ENCODE measurements around the gene LRRFIP2. TPM values are rescaled to one million over a fixed set of nuclear protein-coding genes. Genes with fewer than 3 reads are reported as not detected.
A peak's percentile ranks its signal among the peaks of the same experiment; 100 is the strongest.

The LRRFIP2 gene
- total RNA-seq, 1 donor from 2014 or later = 40.0 TPM

DNA sequence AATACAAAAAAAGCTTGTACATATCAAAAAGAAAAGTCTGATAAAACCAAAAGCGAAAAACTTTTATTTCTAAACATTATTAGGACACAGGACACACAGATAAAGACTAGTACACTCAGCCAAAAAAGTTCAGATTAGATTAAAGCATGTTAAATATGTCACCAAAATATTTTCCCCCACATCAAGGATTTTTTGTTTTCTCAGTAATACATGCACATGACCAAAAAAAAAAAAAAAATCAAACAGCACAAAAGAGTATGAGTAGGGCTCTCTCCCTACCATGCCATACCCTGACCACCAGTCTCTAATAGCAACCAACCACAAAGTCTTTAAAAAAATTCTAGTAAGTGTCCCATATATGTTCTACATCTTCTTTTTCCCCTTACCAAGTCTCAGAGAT, 77.4 kb downstream of the LRRFIP2 start:
- Mint-ChIP-seq H3K36me3 (ENCODE audit: low read depth, unreplicated experiment) (peaks cover 4% of the 10 kb centered on the region), H3K4me1 (ENCODE audit: unreplicated experiment) (peaks cover 18% of the 10 kb centered on the region), H3K4me3 (ENCODE audit: unreplicated experiment) (no peak overlapping the region), H3K27ac (ENCODE audit: unreplicated experiment) (peak overlapping the region; percentile 7), H3K27me3 (ENCODE audit: unreplicated experiment) (no peaks in the 10 kb centered on the region), H3K9me3 (ENCODE audit: unreplicated experiment) (no peaks in the 10 kb centered on the region)
- DNase-seq (ENCODE audit: low spot score) = no peak
- TF ChIP-seq, protein P1, sequence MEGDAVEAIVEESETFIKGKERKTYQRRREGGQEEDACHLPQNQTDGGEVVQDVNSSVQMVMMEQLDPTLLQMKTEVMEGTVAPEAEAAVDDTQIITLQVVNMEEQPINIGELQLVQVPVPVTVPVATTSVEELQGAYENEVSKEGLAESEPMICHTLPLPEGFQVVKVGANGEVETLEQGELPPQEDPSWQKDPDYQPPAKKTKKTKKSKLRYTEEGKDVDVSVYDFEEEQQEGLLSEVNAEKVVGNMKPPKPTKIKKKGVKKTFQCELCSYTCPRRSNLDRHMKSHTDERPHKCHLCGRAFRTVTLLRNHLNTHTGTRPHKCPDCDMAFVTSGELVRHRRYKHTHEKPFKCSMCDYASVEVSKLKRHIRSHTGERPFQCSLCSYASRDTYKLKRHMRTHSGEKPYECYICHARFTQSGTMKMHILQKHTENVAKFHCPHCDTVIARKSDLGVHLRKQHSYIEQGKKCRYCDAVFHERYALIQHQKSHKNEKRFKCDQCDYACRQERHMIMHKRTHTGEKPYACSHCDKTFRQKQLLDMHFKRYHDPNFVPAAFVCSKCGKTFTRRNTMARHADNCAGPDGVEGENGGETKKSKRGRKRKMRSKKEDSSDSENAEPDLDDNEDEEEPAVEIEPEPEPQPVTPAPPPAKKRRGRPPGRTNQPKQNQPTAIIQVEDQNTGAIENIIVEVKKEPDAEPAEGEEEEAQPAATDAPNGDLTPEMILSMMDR (IDR thresholded peaks at IDR 0.05; ENCODE audit: unreplicated experiment) = no peak

DNA sequence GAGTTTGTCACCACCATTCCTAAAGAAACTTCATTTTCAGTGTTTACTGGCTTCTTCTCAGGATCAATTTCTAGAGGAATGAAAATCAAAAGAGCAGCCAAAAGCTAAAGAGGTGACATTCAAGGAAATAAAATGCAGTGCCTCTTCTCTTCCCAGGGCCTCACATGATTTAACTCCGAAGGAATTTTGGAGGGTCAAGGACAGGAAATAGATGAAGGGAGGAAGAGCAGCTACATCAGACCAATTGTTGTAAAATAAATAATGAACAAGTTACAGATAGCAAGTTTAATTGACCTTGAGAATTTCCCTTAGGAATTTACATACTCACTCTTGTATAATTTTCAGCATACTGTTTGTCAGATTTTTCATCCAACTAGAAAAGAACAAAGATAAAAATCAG, 78.1 kb downstream of the LRRFIP2 start:
- Mint-ChIP-seq H3K36me3 (ENCODE audit: low read depth, unreplicated experiment) (peaks cover 4% of the 10 kb centered on the region), H3K27ac (ENCODE audit: unreplicated experiment) (peak overlapping the region; percentile 92), H3K4me3 (ENCODE audit: unreplicated experiment) (no peak overlapping the region), H3K9me3 (ENCODE audit: unreplicated experiment) (no peaks in the 10 kb centered on the region), H3K27me3 (ENCODE audit: unreplicated experiment) (peaks cover 2% of the 10 kb centered on the region), H3K4me1 (ENCODE audit: unreplicated experiment) (peaks cover 18% of the 10 kb centered on the region)
- TF ChIP-seq, protein P1 (IDR thresholded peaks at IDR 0.05; ENCODE audit: unreplicated experiment) = no peak
- no peak for DNase-seq (ENCODE audit: low spot score)

DNA sequence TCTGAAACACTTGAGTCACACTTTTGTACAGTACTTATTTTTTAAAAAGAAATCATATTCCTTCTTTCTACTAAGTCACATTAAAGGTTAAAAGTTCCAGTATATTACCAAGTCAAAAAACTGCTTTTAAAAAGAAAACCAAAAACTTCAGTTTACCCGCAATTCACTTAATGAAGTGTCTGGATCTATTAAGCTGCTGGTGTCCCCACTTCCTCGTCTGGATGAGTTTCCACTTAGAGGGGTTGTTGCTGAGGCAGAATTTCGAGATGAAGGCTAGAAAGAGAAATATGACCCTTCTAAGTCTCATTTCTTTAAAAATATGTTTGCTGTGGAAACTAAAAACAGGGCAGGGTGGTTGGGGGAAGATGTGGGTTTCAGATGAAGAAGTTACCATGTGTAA, 79.7 kb downstream of the LRRFIP2 start:
- Mint-ChIP-seq H3K27me3 (ENCODE audit: unreplicated experiment) (peaks cover 2% of the 10 kb centered on the region), H3K27ac (ENCODE audit: unreplicated experiment) (no peak overlapping the region), H3K36me3 (ENCODE audit: low read depth, unreplicated experiment) (peaks cover 4% of the 10 kb centered on the region), H3K4me1 (ENCODE audit: unreplicated experiment) (peaks cover 18% of the 10 kb centered on the region), H3K9me3 (ENCODE audit: unreplicated experiment) (no peaks in the 10 kb centered on the region), H3K4me3 (ENCODE audit: unreplicated experiment) (no peak overlapping the region)
- DNase-seq (ENCODE audit: low spot score) = no peak
- TF ChIP-seq, protein P1 (IDR thresholded peaks at IDR 0.05; ENCODE audit: unreplicated experiment) = no peak

DNA sequence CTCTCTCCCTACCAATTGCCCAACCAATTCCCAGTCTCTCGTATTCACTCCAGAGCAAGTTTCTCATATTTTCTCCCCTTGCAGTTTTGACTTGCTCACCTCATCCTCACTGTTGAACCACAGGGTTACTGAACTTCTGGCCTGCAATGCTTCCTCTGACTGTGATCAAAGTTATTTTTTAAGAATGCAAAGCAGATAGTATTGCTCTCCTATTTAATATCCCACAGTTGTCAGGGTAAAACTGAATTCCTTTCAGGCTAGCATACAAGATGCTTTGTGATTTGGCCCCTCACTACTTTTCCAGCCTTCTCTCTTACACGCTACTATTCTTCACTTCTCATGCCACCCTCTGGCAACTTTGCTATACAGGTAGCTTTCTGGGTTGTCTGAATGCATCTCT, 80.9 kb downstream of the LRRFIP2 start:
- no peak overlapping the region for H3K4me3 Mint-ChIP-seq (ENCODE audit: unreplicated experiment)
- H3K27ac Mint-ChIP-seq (ENCODE audit: unreplicated experiment) = no peak overlapping the region
- H3K36me3 Mint-ChIP-seq (ENCODE audit: low read depth, unreplicated experiment) = peaks cover 4% of the 10 kb centered on the region
- H3K27me3 Mint-ChIP-seq (ENCODE audit: unreplicated experiment) = peaks cover 2% of the 10 kb centered on the region
- TF ChIP-seq, protein P1 (IDR thresholded peaks at IDR 0.05; ENCODE audit: unreplicated experiment) = no peak
- no peak for DNase-seq (ENCODE audit: low spot score)
- no peaks in the 10 kb centered on the region for H3K9me3 Mint-ChIP-seq (ENCODE audit: unreplicated experiment)
- peaks cover 18% of the 10 kb centered on the region for H3K4me1 Mint-ChIP-seq (ENCODE audit: unreplicated experiment)

DNA sequence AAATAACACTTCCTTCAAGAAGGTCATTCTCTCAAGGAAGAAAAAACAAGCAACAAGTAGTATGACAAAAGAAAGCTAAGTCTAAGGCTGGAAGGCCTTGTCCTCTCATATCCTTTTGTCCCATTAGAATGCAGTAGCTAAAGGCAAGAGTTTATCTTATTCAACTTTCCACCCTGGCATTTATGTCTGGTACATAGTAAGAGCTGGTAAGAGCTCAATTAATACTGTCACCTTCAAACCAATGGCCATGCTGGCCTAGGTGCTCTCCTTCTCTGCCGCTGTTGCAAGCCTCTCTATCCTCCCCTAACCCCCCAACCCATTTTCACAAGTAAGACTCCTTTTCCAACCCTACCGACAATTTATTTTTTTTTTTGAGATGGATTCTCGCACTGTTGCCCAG, 81.9 kb downstream of the LRRFIP2 start:
- H3K4me3 Mint-ChIP-seq (ENCODE audit: unreplicated experiment) = no peak overlapping the region
- peaks cover 4% of the 10 kb centered on the region for H3K36me3 Mint-ChIP-seq (ENCODE audit: low read depth, unreplicated experiment)
- no peak for DNase-seq (ENCODE audit: low spot score)
- H3K27me3 Mint-ChIP-seq (ENCODE audit: unreplicated experiment) = peaks cover 2% of the 10 kb centered on the region
- no peaks in the 10 kb centered on the region for H3K9me3 Mint-ChIP-seq (ENCODE audit: unreplicated experiment)
- peaks cover 18% of the 10 kb centered on the region for H3K4me1 Mint-ChIP-seq (ENCODE audit: unreplicated experiment)
- no peak overlapping the region for H3K27ac Mint-ChIP-seq (ENCODE audit: unreplicated experiment)
- TF ChIP-seq, protein P1 (IDR thresholded peaks at IDR 0.05; ENCODE audit: unreplicated experiment) = no peak
